Activated CD4-positive, alpha-beta T cell treated with anti-CD3 and anti-CD28 coated beads for 48 hours (primary cell): ENCODE data around the gene HIGD2A.

Experiments
- DNase-seq: peaks from one replicate; pipeline ENCODE4 v3.0.0-alpha.2; 2020

HIGD2A gene

GRCh38 chr5:176388444-176389134, at the start of gene HIGD2A, which contains the start of gene NOP16:
TSS of gene HIGD2A (plus strand) at chr5:176388751. CDS start at chr5:176388820, 69 bp downstream.
TSS of gene NOP16 (minus strand) at chr5:176388598. CDS start at chr5:176388539, 59 bp downstream.
- peak; percentile 100 for DNase-seq

GRCh38 chr5:176339304-176339703, 49.2 kb upstream of the HIGD2A start:
- DNase-seq, result no peak

GRCh38 chr5:176341325-176342157, 47.0 kb upstream of the HIGD2A start:
- DNase-seq, result no peak

GRCh38 chr5:176342158-176342483, 46.4 kb upstream of the HIGD2A start:
- no peak for DNase-seq

- no peak for DNase-seq
Measured at GRCh38 chr5:176342766-176343458, 45.6 kb upstream of the HIGD2A start.

GRCh38 chr5:176350416-176350815, 38.1 kb upstream of the HIGD2A start:
- DNase-seq, result no peak

- DNase-seq, result no peak
Measured at GRCh38 chr5:176352116-176352878, 36.3 kb upstream of the HIGD2A start.

- DNase-seq, result no peak
Measured at GRCh38 chr5:176353533-176353932, 35.0 kb upstream of the HIGD2A start.

- no peak for DNase-seq
Measured at GRCh38 chr5:176355400-176356178, 33.0 kb upstream of the HIGD2A start.

GRCh38 chr5:176356179-176356566, 32.4 kb upstream of the HIGD2A start:
- no peak for DNase-seq

- DNase-seq, result no peak
Measured at GRCh38 chr5:176359658-176360057, 28.9 kb upstream of the HIGD2A start.

GRCh38 chr5:176360894-176361436, 27.6 kb upstream of the HIGD2A start:
- DNase-seq, result no peak

GRCh38 chr5:176361437-176362232, 26.9 kb upstream of the HIGD2A start, which contains the start of gene KIAA1191:
TSS of gene KIAA1191 (minus strand) at chr5:176361764. CDS start at chr5:176359508, 2,256 bp downstream.
- DNase-seq, result peak; percentile 95

- DNase-seq, result no peak
Measured at GRCh38 chr5:176362233-176362490, 26.4 kb upstream of the HIGD2A start.

GRCh38 chr5:176364765-176365350, 23.7 kb upstream of the HIGD2A start:
- DNase-seq, result no peak

GRCh38 chr5:176365351-176366231, 23.0 kb upstream of the HIGD2A start, which contains the start of gene ARL10:
TSS of gene ARL10 (plus strand) at chr5:176365487. CDS start at chr5:176365564, 77 bp downstream.
- DNase-seq, result peak; percentile 73

GRCh38 chr5:176366232-176366894, 22.2 kb upstream of the HIGD2A start:
- DNase-seq, result no peak

GRCh38 chr5:176368726-176369125, 19.8 kb upstream of the HIGD2A start:
- no peak for DNase-seq
